GM06990 (cell line): ENCODE measurements around the gene GABRB1.

Experiments
- DNase-seq: peaks from one replicate; pipeline ENCODE4 v3.0.0-alpha.2; 2011; ENCODE audit not compliant: insufficient read length; ENCODE audit errors: extremely low read depth
- H3K27me3 ChIP-seq: replicated peaks from 2 replicates; pipeline ENCODE4 v1.6.0; 2011; ENCODE audit warnings: low read length; ENCODE audit not compliant: control insufficient read depth, insufficient read depth
- H3K36me3 ChIP-seq: 2 replicates; pipeline ENCODE4 v1.5.1; 2011; ENCODE audit warnings: low read length; ENCODE audit not compliant: control insufficient read depth, insufficient read depth
- H3K4me3 ChIP-seq: replicated peaks from 2 replicates; pipeline ENCODE4 v1.5.1; 2011; ENCODE audit warnings: low read depth, mild to moderate bottlenecking, control low read depth, low read length
- TF ChIP-seq, protein P1 (sequence below): IDR thresholded peaks from 2 replicates; pipeline ENCODE4 v1.5.1; 2011; ENCODE audit warnings: low read length, control low read depth, mild to moderate bottlenecking, inconsistent platforms; ENCODE audit not compliant: insufficient read depth, poor library complexity, severe bottlenecking

GABRB1 gene

DNA sequence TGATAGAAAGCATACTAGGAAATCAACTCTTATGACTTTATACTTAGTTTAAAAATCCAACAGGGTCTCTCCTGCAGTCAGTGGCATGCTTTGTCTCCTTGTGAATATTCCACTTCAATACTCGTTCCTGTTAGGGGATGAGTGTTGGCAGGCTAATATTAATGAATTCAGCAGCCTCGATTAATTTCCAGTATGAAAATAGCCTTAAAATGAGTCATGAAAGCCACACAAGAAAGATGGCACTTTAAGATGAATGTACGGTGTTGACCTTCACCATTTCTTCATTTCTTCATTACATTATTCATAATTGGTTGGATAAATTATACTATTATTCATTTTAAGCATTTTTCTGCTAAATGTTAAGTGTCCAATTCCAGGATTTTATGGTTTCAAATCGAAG lies 29.2 kb downstream of the GABRB1 start:
- no peak overlapping the region for H3K4me3 ChIP-seq
- H3K27me3 ChIP-seq: no peaks in the 10 kb centered on the region
- no peak for DNase-seq
- TF ChIP-seq, protein P1, sequence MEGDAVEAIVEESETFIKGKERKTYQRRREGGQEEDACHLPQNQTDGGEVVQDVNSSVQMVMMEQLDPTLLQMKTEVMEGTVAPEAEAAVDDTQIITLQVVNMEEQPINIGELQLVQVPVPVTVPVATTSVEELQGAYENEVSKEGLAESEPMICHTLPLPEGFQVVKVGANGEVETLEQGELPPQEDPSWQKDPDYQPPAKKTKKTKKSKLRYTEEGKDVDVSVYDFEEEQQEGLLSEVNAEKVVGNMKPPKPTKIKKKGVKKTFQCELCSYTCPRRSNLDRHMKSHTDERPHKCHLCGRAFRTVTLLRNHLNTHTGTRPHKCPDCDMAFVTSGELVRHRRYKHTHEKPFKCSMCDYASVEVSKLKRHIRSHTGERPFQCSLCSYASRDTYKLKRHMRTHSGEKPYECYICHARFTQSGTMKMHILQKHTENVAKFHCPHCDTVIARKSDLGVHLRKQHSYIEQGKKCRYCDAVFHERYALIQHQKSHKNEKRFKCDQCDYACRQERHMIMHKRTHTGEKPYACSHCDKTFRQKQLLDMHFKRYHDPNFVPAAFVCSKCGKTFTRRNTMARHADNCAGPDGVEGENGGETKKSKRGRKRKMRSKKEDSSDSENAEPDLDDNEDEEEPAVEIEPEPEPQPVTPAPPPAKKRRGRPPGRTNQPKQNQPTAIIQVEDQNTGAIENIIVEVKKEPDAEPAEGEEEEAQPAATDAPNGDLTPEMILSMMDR: no peak
- no peaks in the 10 kb centered on the region for H3K36me3 ChIP-seq

DNA sequence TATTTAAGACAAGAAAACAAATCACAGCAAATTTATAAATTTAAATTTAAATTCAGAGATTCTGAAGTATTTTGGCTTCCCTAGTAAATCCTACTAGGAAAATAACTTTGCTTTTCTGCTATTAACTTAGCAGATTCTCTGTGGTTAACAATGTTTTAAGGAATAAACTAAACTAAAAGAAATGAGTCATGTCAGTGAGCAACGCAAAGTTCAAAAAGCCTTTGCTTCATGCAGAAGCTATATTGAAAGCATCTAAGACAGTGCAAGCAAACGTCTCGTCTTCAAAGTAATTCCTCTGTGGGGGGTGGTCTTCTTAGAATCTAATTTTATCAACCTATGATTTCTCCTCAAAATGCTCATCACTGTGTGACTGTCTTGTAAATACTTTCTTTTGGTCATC lies 30.1 kb downstream of the GABRB1 start:
- Histone ChIP-seq H3K4me3 (no peak overlapping the region), H3K27me3 (no peaks in the 10 kb centered on the region), H3K36me3 (no peaks in the 10 kb centered on the region)
- TF ChIP-seq, protein P1: no peak
- no peak for DNase-seq

DNA sequence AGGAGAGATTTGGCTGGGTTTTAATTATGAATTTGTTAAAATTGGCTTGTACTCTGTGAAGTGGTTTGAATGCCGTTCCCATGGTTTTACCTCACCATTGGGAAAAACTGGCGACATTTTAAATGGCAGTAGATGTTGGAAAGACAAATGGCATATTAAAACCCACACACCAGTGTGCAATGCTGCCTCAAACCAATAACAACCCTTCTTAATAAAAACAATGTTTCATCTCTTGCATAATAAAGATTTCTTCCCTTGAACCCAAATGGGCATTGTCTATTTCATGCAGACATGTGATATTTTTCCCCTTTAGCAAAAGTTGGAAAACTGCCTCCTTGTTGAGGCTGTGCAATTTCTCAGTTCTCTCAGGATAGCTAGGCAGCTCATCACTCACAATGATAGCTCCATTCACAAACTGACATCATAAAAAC lies 33.7 kb downstream of the GABRB1 start:
- Histone ChIP-seq H3K27me3 (no peaks in the 10 kb centered on the region), H3K36me3 (no peaks in the 10 kb centered on the region), H3K4me3 (no peak overlapping the region)
- DNase-seq: no peak
- TF ChIP-seq, protein P1: no peak

DNA sequence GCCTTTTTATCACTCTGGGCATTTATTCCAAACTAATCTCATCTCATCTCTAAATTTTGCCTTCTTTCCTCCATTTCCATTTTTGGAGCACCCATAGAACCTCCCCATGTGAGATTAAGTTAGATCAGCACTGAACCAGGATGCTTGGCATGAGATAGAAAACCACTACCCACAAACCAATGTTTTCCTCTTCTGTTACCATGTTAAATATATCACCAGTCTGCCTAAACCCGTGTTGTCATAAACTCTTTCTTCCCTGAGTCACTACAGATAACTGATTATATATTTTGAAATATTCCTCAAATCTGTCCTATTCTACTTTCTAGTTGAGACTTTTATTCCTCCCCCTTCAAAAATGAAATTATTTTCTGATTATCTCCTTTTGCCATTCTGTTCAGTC lies 37.6 kb downstream of the GABRB1 start:
- TF ChIP-seq, protein P1: no peak
- Histone ChIP-seq H3K4me3 (no peak overlapping the region), H3K27me3 (no peaks in the 10 kb centered on the region), H3K36me3 (no peaks in the 10 kb centered on the region)
- no peak for DNase-seq

DNA sequence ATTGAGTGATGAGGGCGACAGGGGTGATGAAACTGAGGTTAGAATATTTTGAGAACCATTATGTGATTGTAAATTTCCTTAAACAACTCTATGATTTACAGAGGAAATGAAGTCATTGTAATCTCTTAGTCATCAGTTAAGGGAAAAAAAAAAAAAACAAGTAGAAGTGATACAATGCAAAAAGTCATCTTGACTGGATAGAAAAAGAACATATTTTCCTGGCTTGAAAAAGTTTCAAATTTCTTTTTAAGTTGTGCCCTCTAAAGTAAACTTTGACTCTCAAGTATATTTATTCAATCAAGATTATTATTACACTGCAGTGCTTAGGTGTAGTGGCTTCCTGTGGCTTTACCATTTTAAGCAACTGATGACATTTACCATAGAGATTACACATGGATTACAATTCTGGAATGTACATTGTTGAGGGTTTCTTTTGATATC lies 40.6 kb downstream of the GABRB1 start:
- Histone ChIP-seq H3K36me3 (no peaks in the 10 kb centered on the region), H3K4me3 (no peak overlapping the region), H3K27me3 (no peaks in the 10 kb centered on the region)
- TF ChIP-seq, protein P1: no peak
- DNase-seq: no peak

DNA sequence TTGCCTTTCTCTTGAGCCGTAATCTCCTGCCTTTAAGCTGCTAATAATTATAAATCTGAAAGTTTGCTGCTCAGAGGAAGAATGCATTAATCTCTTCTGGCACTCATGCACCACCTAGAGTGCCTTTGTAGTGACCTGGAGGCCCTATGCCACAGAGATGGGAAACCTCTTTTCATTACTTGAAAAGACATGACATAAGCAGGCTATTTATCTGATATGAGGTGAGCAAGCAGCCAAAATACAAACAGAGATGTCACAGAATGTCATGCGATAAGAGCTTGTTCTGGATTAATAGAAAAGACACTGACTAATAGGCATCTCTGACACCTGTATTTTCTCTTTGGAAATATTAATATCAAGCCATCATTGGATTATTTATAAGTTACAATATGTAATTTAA lies 42.3 kb downstream of the GABRB1 start:
- TF ChIP-seq, protein P1: no peak
- no peak for DNase-seq
- Histone ChIP-seq H3K4me3 (no peak overlapping the region), H3K36me3 (no peaks in the 10 kb centered on the region), H3K27me3 (no peaks in the 10 kb centered on the region)
